CD4-positive, alpha-beta T cell treated with Interleukin-10 for 1 hour (primary cell): ENCODE data around the gene LAPTM5.
A peak's percentile ranks its signal among the peaks of the same experiment; 100 is the strongest.
"Not testable (repeated sequence)": the region's sequence is repeated elsewhere in the genome, so short reads cannot be mapped to it uniquely, and the experiment has no call there.

Experiments used
- DNase-seq: peaks from one replicate; pipeline ENCODE4 v3.0.0-alpha.2; 2020

LAPTM5 gene, protein sequence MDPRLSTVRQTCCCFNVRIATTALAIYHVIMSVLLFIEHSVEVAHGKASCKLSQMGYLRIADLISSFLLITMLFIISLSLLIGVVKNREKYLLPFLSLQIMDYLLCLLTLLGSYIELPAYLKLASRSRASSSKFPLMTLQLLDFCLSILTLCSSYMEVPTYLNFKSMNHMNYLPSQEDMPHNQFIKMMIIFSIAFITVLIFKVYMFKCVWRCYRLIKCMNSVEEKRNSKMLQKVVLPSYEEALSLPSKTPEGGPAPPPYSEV

DNA sequence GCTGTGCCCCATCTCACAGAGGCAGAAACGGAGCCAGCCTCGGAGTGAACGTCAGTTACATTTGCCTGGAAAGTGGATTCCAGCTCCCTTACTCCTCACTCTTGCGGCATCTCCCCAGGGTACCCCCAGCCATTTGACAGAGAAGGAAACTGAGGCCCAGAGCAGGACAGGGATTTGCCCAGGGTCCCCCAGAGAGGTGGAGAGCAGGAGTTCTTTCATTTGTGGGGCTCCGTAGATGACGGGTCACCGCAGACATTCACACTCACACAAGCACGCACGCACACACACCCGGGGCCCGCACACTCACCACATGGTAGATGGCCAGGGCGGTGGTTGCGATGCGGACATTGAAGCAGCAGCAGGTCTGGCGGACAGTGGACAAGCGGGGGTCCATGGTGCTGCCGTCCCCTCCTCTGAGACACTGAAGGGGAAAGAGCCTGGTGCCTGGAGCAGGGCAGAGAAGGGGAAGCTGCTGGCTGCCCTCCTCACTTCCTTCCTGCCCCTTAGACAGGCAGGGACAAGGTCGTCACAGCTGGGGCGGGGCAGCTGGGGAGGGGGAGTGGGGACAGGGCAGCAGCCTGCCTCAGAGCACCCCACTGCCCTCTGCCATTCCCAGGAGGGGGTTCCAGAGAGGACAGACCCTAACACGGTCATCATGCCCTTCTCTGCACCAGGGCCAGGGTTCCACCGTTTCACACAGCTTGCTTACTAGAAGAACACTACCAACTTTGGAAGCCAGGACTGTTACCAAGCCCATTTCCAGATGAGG lies at the start of gene LAPTM5:
Gene LAPTM5 (minus strand): TSS at position 423 of the 769 bp plus-strand sequence. CDS start 29 bp downstream, at position 394.
- DNase-seq, result peak; percentile 67

DNA sequence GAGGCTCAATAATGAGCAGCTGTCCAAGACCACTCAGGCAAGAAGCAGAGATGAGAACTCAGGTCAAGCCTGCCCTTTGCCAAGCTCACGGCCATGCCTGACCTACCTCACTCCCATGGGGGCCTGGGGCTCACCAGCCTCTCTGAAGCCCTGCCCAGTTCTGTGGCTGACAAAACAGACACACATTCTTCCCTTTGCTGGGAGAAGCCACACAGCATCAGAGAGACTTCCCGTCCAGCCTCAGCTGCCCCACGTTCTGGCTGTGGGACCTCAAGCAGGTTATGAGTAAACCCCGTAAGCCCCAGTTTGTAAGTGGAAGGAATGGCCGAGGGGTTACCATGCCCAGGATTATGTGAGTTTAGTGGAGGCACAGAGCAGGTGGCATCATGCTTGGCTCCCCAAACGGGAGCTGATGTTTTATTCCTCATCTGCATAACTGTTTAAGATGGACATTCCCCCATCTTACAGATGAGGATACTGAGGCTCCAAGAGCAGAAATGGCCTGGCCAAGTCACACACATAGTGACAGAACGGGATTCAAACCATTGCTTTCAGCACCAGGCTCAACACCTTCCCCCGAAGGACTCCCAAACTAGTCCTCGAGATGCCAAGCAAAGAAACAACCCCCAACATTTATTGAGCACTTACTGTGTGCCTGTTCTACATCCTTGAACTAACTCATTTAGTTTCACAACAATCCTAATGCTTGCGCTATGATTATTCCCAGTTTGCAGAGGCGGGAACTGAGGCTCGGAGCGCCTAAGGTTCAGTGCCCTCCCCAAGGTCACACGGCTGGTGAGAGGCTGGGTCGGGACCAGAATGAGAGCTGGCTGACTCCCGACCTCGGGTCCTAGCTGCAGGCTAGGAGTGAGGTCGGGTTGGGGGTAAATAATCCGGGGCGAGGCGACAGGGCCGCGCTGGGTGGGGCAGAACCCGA lies 49.1 kb upstream of the LAPTM5 start:
- no peak for DNase-seq

DNA sequence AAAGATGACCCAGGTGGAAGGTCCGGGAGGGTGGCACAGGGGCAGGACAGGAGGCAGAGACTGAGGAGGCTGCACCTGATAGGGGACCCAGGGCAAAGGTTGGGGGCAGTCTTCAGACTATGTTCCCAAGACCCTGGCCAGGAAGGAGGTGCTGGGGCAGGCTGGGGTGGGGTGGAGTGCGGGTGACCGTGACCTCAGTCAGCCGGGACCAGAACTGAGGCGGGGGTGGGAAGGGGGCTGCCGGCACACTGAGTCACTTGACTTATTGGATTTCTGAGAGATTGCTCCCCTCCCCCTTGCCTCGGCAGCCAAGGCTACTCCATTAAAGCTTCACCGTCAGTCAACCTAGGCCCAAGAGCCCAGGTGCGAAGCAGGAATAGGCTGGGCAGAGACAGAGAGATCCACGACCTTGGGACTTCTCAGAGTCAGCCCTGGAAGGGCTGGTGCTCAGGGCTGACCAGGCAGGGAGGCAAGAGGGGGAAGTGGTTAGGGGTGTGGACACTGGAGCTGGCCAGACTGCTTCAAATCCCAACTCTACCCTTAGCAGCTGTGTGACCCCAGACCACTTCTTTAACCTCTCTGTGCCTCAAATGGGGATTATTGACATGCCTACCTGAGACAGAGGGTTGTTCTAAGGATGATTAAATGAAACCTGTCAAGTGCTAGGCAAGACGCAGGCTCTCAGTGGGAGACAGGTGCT lies 47.9 kb upstream of the LAPTM5 start:
- no peak for DNase-seq

DNA sequence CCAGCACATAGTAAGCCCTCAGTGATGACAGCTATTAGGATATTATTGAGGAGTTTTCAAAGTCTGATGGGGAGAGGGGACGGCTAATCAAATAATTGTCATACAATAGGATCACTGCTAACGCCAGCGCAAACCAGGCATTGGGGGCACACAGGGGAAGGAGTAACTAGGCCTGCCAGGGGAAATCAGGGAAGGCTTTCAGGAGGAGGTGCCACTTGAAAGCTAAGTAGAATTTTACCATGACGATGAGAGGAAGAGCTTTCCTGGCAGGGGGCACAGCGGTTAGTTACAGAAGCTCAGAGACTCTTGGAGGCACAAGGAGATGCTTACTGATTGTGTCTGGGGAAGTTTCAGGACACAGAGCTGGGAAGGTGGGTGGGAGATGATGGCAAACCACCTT lies 47.2 kb upstream of the LAPTM5 start:
- DNase-seq, result no peak

DNA sequence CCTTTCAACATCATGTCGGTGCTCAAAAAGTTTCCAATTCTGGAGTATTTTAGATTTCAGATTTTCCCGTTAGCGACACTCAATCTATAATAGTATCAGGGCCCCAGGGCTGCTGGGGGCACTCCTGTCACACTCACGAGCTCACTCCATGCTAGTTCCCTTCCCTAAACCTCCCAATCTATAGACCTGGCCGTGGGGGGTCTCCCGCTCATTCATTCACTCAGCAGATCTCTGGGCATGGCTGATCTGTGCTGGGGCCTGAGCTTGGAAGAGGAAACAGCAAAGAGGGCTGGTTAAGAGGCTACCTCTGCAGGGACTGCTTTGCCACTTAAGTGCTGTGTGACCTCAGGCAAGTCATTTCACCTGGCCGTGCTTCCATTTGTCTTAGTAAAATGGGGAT lies 46.8 kb upstream of the LAPTM5 start:
- no peak for DNase-seq

DNA sequence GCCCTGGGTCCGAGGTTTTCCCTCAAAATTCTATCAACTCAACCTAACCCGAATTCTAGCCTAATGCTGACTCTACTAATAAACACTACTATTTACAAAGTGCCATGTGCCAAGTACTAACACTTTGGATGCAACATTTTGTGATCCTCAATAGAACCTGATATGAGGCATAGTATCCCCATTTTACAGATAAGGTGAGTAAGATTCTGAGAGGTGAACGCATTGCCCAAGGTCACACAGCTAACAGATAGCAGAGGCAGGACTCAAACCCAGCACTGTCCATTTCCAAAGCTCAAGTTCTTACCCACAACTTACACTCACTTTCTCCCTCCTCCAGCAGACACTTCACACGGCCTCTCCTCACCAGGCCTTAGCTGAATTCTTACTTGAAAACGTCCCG lies 46.0 kb upstream of the LAPTM5 start:
- no peak for DNase-seq

DNA sequence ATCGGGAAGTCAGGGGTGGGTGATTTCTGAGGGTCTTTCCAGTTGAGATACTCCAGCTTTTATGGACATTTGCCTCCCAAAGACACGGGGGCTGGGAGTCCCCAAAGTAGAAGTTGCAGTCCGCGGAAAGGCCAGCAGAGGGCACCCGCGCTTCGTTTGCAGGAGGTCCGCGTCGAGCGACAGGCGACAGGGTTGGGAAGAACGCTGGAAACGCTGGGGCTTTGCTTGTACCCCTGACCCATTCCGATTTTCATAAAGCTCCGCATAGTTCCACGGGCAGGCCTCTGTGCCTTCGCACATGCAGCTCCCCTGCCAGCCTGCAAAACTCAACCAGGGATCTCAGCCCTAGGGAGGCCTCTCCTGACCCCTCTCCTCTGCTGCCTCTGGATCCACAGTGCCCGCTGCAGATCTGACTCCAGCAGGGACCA lies 44.2 kb upstream of the LAPTM5 start:
- peak; percentile 79 for DNase-seq

DNA sequence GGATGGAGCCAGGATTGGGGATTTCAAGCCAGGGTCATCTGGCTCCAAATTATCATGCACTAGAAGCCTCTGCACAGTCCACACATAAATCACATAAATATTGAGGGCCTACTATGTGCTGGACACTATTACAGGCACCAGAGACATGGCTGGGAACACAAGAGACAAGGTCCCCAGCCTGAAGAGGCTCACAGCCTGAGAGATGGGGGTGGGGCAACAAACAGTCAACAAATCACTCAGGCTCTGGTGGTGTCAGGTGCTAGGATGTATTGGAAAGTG lies 41.6 kb upstream of the LAPTM5 start:
- DNase-seq, result no peak

DNA sequence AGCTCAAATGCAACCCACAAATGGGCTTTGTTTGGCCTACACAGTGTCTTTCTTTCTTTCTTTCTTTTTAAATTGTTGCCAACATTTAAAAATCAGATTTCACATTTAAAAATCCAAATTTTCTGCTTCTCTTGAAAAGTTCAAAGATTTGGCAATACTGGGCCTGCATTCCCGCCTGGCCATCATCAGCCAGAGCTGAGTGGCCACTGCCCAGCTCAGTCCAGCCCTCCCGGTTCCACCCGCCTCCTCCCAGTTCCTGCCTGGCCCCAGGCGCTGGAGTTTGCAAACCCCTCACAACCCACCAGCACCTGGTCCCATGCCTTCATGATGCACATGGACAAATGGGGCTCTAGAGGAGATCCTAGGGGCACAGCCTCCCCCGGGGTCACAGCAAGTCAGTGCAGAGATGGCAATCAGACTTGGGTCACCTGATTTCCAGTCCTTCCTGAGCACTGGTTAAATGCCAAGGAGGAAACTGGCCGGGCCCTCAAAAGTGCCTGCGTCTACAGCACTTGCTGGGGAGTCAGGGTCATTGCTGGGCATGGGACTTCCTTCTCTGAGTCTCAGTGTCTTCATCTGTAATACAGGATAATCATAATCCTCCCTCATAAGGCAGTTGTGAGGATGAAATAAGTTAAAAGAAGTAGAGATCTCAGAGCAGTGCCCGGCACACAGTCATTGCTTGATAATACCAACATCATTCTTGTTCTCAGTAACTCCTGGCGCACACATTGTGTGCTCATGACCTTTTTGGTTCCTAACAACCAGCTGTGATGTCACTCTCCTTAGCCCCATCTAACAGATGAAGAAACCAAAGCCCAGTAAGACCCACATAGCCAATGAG lies 41.0 kb upstream of the LAPTM5 start:
- no peak for DNase-seq

DNA sequence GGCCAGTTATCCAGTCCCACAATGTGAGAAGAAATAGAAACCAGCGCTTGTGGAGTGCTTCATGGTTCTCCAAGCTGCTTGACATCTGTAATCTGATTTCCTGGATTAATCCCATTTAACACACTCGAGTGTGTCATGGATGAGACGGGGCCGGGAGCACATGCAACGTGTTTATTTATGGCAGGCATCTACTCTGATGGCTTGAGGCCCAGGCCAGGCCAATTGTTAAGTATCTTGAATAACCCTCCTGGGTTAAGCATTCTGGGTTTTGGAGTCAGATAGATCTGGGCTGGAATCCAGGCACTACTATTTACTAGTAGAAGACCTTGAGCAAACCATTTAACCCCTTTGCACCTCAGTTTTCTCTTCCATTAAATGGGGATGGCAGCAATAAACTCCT lies 37.5 kb upstream of the LAPTM5 start:
- DNase-seq, result no peak

DNA sequence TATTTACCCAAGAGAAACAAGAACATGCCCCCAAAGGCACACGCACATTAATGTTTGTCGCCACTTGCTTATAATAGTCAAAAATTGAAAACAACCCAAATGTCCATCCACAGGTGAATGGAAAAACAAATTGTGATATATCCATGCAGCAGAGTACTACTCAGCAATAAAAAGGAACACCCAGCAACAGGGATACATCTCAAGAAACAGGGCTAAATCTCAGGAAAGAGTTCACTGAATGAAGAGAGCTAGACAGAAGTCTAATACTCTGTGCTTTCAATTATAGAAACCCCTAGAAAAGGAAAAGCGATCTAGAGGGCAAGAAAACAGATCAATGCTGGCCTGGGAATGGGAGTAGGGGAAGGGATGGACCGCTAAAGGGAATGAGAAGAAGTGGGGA lies 36.7 kb upstream of the LAPTM5 start:
- no peak for DNase-seq

DNA sequence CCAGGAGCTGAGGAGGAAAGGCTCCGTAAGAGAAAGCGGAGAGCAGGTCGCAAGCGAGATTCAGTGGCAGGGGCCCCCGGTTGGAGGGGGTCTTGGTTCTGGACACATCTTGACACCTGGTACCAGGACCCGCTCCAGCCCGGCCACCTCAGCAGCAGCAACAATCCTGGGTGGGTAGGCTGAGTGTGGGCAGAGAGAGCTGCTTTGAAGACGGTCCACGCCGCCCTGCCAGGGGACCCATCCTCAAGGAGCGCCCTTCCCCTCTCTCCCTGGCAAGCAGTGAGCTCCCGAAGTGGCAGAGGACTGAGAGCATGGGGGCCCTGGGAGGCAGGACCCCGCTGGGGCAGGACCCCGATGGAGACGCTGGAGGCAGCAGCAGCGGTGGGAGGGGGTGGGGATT lies 35.6 kb upstream of the LAPTM5 start:
- no peak for DNase-seq

DNA sequence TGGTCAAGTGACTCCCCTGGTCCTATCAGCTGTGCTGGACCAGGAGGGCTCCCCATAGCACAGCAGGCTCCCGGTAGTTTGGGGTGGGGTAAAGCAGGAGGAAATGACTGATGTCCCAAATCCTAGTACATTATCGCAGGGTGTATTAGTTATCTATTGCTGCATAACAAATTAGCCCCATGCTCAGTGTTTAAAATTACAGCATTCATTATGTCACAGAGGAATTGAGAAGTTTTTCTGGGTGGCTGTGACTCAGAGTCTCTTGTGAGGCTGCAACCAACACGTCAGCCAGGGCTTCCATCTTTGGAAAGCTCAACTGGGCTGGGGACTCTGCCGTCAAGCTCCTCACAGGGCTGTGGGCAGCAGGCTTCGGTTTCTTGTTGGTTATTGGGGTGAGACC lies 34.3 kb upstream of the LAPTM5 start:
- no peak for DNase-seq

DNA sequence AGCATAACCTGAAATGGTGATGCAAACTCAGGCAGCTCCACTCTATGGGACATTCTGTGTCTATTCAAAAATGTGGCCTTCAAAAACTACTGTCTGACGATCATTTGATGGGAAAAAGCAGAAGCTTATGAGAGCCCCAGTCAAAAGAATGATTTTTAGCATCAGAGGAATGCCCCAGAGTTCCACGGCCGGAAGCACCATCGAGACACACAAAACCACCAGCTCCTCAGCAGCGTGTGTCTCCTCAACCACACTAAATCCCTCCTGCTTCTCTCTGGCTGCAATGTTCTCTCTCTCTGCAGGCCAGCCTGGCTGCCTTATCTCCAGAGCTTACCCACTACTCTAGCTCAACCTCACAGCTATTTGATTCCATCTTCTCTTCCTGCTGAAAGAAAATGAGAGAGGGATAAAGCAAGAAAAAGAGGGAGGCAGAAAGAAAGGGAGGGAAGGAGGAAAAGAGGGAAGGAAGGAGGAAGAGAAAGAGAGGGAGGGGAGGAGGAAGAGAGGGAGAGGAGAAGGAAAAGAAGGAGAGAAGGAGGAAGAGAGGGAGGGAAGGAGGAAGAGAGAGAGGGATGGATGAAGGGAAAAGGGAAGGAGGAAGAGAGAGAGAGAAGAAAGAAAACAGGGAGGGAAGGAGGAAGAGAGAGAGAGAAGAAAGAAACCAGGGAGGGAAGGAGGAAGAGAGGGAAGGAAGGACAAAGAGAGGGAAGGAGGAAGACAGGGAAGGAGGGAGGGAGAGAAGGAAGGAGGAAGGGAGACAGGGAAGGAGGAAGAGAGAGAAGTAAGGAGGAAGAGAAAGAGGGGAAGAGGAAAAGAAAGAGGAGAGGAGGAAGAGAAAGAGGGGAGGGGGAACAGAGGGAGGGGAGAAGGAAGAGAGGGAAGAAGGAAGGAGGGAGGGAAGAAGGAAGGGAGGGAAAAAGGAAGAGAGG lies 33.5 kb upstream of the LAPTM5 start:
- DNase-seq, result peak; percentile 23

DNA sequence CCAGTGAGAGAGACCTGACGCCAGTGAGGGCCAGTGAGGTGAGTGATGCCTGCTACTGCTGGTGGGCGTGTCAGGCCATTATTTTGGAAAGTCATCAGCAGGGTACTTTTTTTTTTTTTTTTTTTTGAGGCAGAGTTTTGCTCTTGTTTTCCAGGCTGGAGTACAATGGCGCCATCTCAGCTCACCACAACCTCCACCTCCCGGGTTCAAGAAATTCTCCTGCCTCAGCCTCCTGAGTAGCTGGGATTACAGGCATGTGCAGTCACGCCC lies 32.6 kb upstream of the LAPTM5 start:
- not testable (repeated sequence) for DNase-seq

DNA sequence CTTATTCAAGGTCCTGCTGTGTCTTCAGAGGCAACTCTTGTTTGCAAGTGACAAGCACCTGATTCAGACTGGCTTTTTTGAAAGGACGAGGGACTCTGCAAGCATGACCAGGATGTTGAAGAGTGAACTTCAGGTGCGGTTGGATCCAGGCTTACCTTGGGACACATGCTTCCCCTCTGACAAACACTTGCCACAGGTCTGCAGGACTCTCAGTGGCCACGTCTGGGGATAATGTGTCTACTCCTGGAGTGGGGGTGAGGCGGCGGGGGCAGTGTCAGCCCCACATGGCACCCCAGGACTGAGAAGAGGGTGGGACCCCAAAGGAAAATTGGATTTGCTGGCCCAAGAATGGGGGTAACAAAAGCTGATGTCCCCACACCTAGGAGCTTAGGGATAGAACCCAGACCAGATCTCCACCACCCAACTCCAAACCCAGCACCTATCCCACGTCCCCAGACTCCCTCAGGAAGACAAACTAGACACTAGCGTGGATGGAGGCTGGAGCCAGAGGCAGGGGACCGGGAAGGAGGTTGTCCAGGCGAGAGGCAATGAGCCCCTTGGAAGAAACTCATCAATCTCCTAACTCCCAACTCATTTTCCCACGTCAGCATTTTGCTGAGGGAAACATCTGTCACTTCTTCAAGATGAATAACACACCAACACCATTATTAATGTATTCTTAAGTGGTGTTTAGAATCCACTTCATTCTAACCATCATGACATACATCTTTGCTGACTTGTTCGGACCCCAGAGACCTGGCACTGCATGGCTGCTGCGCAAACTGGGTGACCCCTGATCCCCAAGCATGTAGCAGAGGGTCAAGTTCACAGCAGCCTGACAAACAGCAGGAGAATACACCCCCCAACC lies 32.0 kb upstream of the LAPTM5 start:
- no peak for DNase-seq

DNA sequence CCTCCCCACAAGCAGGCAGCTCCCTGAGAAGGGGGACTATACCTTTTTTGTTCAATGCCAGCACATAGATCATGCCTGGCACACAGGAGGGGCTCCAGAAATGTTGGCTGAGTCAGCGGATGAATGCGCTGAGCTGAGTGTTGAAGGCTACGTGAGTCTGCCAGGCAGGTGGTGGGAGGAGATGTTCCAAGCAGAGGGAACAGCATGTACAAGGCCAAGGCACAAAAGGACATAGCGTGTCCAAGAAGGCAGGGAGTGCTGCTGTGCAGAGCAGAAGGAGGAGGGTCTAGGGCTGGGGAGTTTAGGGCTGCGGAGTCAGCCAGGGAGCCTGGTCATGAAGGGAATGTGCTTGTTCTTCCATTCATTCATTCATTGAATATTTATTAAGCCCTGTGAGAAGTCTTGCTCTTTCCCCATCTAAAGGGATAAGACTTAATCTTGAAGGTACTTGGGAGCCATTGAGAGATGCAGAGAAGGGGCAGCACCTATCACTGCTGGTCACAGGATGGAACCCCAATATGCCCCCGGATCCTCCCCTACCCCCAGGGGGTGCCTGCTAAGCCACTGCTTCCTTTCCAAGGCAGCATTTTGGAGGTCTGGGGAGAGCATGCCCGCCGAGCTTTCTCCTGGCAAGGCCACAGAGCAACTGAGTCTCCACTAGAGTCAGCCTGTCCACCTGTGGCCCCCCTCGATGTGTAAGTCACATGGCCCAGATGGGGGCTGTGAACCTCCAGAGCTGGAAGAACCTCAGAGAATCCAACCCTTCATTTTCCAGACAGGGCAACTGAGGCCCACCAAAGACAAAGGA lies 31.2 kb upstream of the LAPTM5 start:
- no peak for DNase-seq

DNA sequence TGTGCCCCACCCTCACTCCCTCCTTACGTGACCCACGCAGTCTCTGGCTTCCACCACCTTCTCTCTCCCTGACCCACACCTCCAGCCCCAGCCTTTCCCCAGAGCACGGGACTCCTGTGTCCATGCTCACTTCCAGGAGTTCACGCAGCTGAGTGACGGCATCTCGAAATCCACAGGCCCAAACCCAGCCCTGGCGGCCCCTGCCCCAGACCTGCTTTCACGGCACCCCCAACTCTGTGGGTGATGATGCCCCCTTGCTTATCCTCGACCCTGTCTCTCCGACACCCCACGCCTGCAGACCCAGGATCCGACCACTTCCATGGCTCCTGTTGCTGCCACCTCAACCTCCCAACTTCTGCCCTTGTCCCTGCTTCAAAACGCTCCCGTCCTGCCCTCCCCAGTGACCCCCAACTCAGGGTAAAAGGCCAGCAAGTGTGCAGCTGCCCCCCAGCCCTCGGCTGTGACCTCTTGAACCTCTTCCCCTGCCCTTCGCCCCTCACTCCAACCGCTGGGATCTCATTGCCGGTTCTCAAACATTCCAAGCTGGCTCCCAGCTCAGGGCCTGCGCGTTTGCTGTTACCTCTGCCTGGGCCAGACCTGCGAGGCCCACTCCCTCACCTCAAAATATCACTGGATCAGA lies 30.4 kb upstream of the LAPTM5 start:
- DNase-seq, result no peak

DNA sequence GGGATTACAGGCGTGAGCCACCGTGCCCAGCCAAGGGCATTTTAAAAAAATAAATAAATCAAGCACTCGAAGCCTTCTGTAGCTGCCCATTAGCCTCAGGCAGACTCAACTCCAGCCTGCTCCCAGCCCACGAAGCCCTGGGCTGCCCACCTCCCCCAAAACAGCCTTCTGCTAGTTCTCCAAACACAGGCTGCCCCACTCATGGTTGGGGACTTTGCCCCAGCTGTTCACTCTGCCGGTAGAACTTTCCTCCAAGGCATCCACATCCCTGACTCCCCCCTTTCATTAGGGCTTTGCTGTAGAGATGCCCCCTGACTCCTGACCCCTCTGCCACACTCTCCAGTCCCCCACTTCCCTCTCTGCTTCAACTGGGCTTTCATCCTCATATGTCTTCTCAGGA lies 29.7 kb upstream of the LAPTM5 start:
- DNase-seq, result no peak
